PC-9 (cell line): ENCODE data around the gene C2orf42. TPM values are rescaled to one million over a fixed set of nuclear protein-coding genes. Genes with fewer than 3 reads are reported as not detected.

Experiments used
- BruUV-seq: library from RNA; stranded (reverse); fragments of 400-500 nt; replicated peaks from 2 replicates; lab custom pipeline; 2021; lab: Mats Ljungman, UMichigan
- CTCF ChIA-PET: fragments of 300-600 bp; sonication (Branson Sonifier 250); formaldehyde crosslinking; loops from one replicate; lab custom pipeline; 2022; ENCODE audit warnings: antibody characterized with exemption; lab: Charles Lee
- POLR2A ChIA-PET: fragments of 300-600 bp; sonication (Branson Sonifier 250); formaldehyde crosslinking; loops from one replicate; lab custom pipeline; 2022; ENCODE audit warnings: antibody characterized with exemption; ENCODE audit not compliant: unreplicated experiment; lab: Charles Lee
- DNase-seq, 2 experiments: peaks; one replicate each; pipeline versions ENCODE4 v3.0.0 to v3.0.0-alpha.2; 2015 to 2022; ENCODE audit warnings: mixed read lengths in 1 of 2
- H2AFZ ChIP-seq: fragments of 200-600 bp; sonication (generic); 2 replicates; pipeline ENCODE4 v1.8.1; 2017; ENCODE audit warnings: antibody characterized with exemption
- H3F3A ChIP-seq: fragments of 200-600 bp; sonication (generic); 2 replicates; pipeline ENCODE4 v1.8.1; 2017; ENCODE audit warnings: antibody characterized with exemption, mild to moderate bottlenecking, low read depth; ENCODE audit not compliant: insufficient read depth
- H3K27ac ChIP-seq: fragments of 200-600 bp; sonication (generic); 2 replicates; pipeline ENCODE4 v1.6.1; 2016; ENCODE audit warnings: mixed run types
- H3K27me3 ChIP-seq: fragments of 200-600 bp; sonication (generic); 2 replicates; pipeline ENCODE4 v1.6.1; 2016; ENCODE audit warnings: low read depth, mixed run types; ENCODE audit not compliant: insufficient read depth
- H3K36me3 ChIP-seq: fragments of 200-600 bp; sonication (generic); 2 replicates; pipeline ENCODE4 v1.6.1; 2016; ENCODE audit warnings: low read depth, mixed run types
- H3K4me1 ChIP-seq: fragments of 200-600 bp; sonication (generic); replicated peaks from 2 replicates; pipeline ENCODE4 v1.6.1; 2016; ENCODE audit warnings: mixed run types; ENCODE audit not compliant: insufficient read depth
- H3K4me2 ChIP-seq: fragments of 200-600 bp; sonication (generic); 2 replicates; pipeline ENCODE4 v1.6.1; 2017; ENCODE audit warnings: mixed run types
- H3K4me3 ChIP-seq: fragments of 200-600 bp; sonication (generic); 2 replicates; pipeline ENCODE4 v1.6.1; 2016; ENCODE audit warnings: mixed run types
- H3K79me2 ChIP-seq: fragments of 200-600 bp; sonication (generic); 2 replicates; pipeline ENCODE4 v1.6.1; 2017; ENCODE audit warnings: low read depth, mixed run types
- H3K9me2 ChIP-seq: fragments of 200-600 bp; sonication (generic); 2 replicates; pipeline ENCODE4 v1.8.1; 2017; ENCODE audit warnings: mild to moderate bottlenecking; ENCODE audit not compliant: insufficient read depth
- H3K9me3 ChIP-seq: fragments of 200-600 bp; sonication (generic); 2 replicates; pipeline ENCODE4 v1.8.1; 2016; ENCODE audit warnings: low read depth; ENCODE audit not compliant: insufficient read depth
- H4K20me1 ChIP-seq: fragments of 200-600 bp; sonication (generic); 2 replicates; pipeline ENCODE4 v1.8.1; 2017; ENCODE audit not compliant: insufficient read depth
- CTCF ChIP-seq: fragments of 200-600 bp; sonication (generic); conservative IDR thresholded peaks from 2 replicates; pipeline ENCODE4 v1.6.1; 2017; ENCODE audit warnings: mixed run types, antibody characterized with exemption, mild to moderate bottlenecking, moderate library complexity
- EZH2 ChIP-seq: fragments of 200-600 bp; sonication (generic); IDR thresholded peaks from 2 replicates; pipeline ENCODE4 v1.8.0; 2017; ENCODE audit warnings: antibody characterized with exemption, low read depth
- intact Hi-C: fragments of 100-400 bp; cut with micrococcal nuclease; formaldehyde crosslinking; loops from one replicate; pipeline ENCODE4 v1.10.0; 2022; ENCODE audit not compliant: unreplicated experiment
- total RNA-seq: library from RNA; stranded (reverse); gene quantifications from 2 replicates; pipeline ENCODE4 v1.2.3, GENCODE V29; 2021

C2orf42 gene
- total RNA-seq, 1 experiment from 2014 or later: 12.7 TPM

- Histone ChIP-seq H3K9me3 (no peaks in the 10 kb centered on the region), H4K20me1 (no peaks in the 10 kb centered on the region), H2AFZ (no peak overlapping the region), H3K36me3 (no peaks in the 10 kb centered on the region), H3F3A (peaks cover 18% of the 10 kb centered on the region), H3K27me3 (no peaks in the 10 kb centered on the region), H3K4me2 (no peak overlapping the region), H3K9me2 (no peaks in the 10 kb centered on the region), H3K79me2 (peaks cover 4% of the 10 kb centered on the region; the same call in 1 of the 2 replicates), H3K4me3 (no peak overlapping the region), H3K4me1 (peaks cover 16% of the 10 kb centered on the region), H3K27ac (no peak overlapping the region)
- no peak for DNase-seq
- no TSS peak for BruUV-seq
- ChIA-PET CTCF (no interaction called here), POLR2A (no interaction called here)
- no peak for TF ChIP-seq EZH2
- TF ChIP-seq CTCF: no peak
- intact Hi-C loops: no loop called here
Observed at GRCh38 chr2:70145851-70146739, 44.7 kb downstream of the C2orf42 start.

GRCh38 chr2:70145144-70145490, 45.7 kb downstream of the C2orf42 start:
- H3K79me2 ChIP-seq: peaks cover 4% of the 10 kb centered on the region; the same call in 1 of the 2 replicates
- H3K9me3 ChIP-seq: no peaks in the 10 kb centered on the region
- intact Hi-C loops: no loop called here
- H3F3A ChIP-seq: peaks cover 25% of the 10 kb centered on the region
- H3K36me3 ChIP-seq: no peaks in the 10 kb centered on the region
- no peak overlapping the region for H3K4me2 ChIP-seq
- peaks cover 25% of the 10 kb centered on the region for H3K4me1 ChIP-seq
- H3K27me3 ChIP-seq: no peaks in the 10 kb centered on the region
- no peaks in the 10 kb centered on the region for H4K20me1 ChIP-seq
- POLR2A ChIA-PET: interaction anchor here (0.8 kb wide), 1 partner anchor 47 kb away, joined by 11 read pairs; no protein-coding TSS in a partner anchor
- CTCF ChIA-PET: no interaction called here
- H3K27ac ChIP-seq: no peak overlapping the region
- no peak for TF ChIP-seq CTCF
- TF ChIP-seq EZH2: no peak
- no TSS peak for BruUV-seq
- no peak for DNase-seq
- H3K9me2 ChIP-seq: no peaks in the 10 kb centered on the region
- H2AFZ ChIP-seq: no peak overlapping the region
- H3K4me3 ChIP-seq: no peak overlapping the region

- no peaks in the 10 kb centered on the region for H4K20me1 ChIP-seq
- no peak for DNase-seq
- BruUV-seq: no TSS peak
- TF ChIP-seq CTCF (no peak), EZH2 (no peak)
- no peak overlapping the region for H2AFZ ChIP-seq
- no peak overlapping the region for H3K4me2 ChIP-seq
- peaks cover 27% of the 10 kb centered on the region for H3K4me1 ChIP-seq
- no peaks in the 10 kb centered on the region for H3K9me3 ChIP-seq
- POLR2A ChIA-PET: interaction anchor here (0.8 kb wide), 1 partner anchor 48 kb away, joined by 11 read pairs; no protein-coding TSS in a partner anchor
- H3K27me3 ChIP-seq: no peaks in the 10 kb centered on the region
- no peak overlapping the region for H3K4me3 ChIP-seq
- H3K79me2 ChIP-seq: peaks cover 4% of the 10 kb centered on the region; the same call in 1 of the 2 replicates
- H3F3A ChIP-seq: peaks cover 25% of the 10 kb centered on the region
- H3K27ac ChIP-seq: no peak overlapping the region
- no peaks in the 10 kb centered on the region for H3K9me2 ChIP-seq
- CTCF ChIA-PET: interaction anchor here (0.6 kb wide), 1 partner anchor 79 kb away, joined by 7 read pairs; no protein-coding TSS in a partner anchor
- intact Hi-C loops: loop anchor here (5.0 kb wide), 1 partner anchor 327 kb away; no protein-coding TSS in a partner anchor
- no peaks in the 10 kb centered on the region for H3K36me3 ChIP-seq
Observed at GRCh38 chr2:70144443-70145143, 46.2 kb downstream of the C2orf42 start.
